Fibroblast of lung (primary cell): ENCODE data around the gene ARL10. TPM values are rescaled to one million over a fixed set of nuclear protein-coding genes. Genes with fewer than 3 reads are reported as not detected.

ENCODE experiments used
- DNase-seq, 2 donors: peaks; one replicate each; pipeline versions ENCODE4 v3.0.0 to v3.0.0-alpha.2; 2010; ENCODE audit warnings: low read depth in 2 of 2
- H2AFZ ChIP-seq: 2 replicates; pipeline ENCODE4 v1.5.1; 2012; ENCODE audit warnings: low read length, control low read depth, inconsistent platforms
- H3K27ac ChIP-seq: 2 replicates; pipeline ENCODE4 v1.5.1; 2011; ENCODE audit warnings: low read length, control low read depth; ENCODE audit not compliant: insufficient read depth
- H3K27me3 ChIP-seq: 2 replicates; pipeline ENCODE4 v1.5.1; 2011; ENCODE audit warnings: mild to moderate bottlenecking, low read length; ENCODE audit not compliant: control insufficient read depth, insufficient read depth
- H3K36me3 ChIP-seq: 2 replicates; pipeline ENCODE4 v1.5.1; 2011; ENCODE audit warnings: low read length; ENCODE audit not compliant: control insufficient read depth, insufficient read depth
- H3K4me1 ChIP-seq: 2 replicates; pipeline ENCODE4 v1.5.1; 2011; ENCODE audit warnings: low read length; ENCODE audit not compliant: control insufficient read depth, insufficient read depth; ENCODE audit errors: extremely low read depth
- H3K4me2 ChIP-seq: 2 replicates; pipeline ENCODE4 v1.5.1; 2011; ENCODE audit warnings: low read length, control low read depth; ENCODE audit not compliant: insufficient read depth; ENCODE audit errors: extremely low read depth
- H3K4me3 ChIP-seq, 4 experiments: fragments of 200-600 bp in 1 of 4; sonication (generic) in 1 of 4; replicated peaks in 1 of 4; 2 replicates each; pipeline ENCODE4 v1.5.1; 2011 to 2016; ENCODE audit warnings: low read length in 4 of 4, low read depth in 3 of 4, mild to moderate bottlenecking in 3 of 4, control low read depth in 2 of 4, inconsistent platforms in 1 of 4, mixed read lengths in 1 of 4; ENCODE audit not compliant: insufficient read depth in 1 of 4; ENCODE audit errors: control extremely low read depth in 1 of 4
- H3K79me2 ChIP-seq: 2 replicates; pipeline ENCODE4 v1.5.1; 2012; ENCODE audit warnings: mild to moderate bottlenecking, low read length, inconsistent platforms; ENCODE audit not compliant: control insufficient read depth, insufficient read depth
- H3K9ac ChIP-seq: 2 replicates; pipeline ENCODE4 v1.5.1; 2011; ENCODE audit warnings: mild to moderate bottlenecking, low read length, control low read depth; ENCODE audit not compliant: insufficient read depth
- H3K9me3 ChIP-seq: 2 replicates; pipeline ENCODE4 v1.5.1; 2012; ENCODE audit warnings: low read depth, low read length; ENCODE audit not compliant: control insufficient read depth, insufficient read depth
- H4K20me1 ChIP-seq: 2 replicates; pipeline ENCODE4 v1.5.1; 2011; ENCODE audit warnings: low read length; ENCODE audit not compliant: control insufficient read depth, insufficient read depth; ENCODE audit errors: extremely low read depth
- CTCF ChIP-seq, 2 donors: IDR thresholded peaks in 1 of 2; conservative IDR thresholded peaks in 1 of 2; 1 replicate in 1 of 2; 2 replicates in 1 of 2; pipeline ENCODE4 v1.5.1; 2011 to 2012; ENCODE audit warnings: low read length in 2 of 2, control low read depth in 1 of 2, inconsistent platforms in 1 of 2, low read depth in 1 of 2, mild to moderate bottlenecking in 1 of 2
- EZH2 ChIP-seq: IDR thresholded peaks from 2 replicates; pipeline ENCODE4 v1.5.1; 2012; ENCODE audit warnings: low read length, control low read depth, mild to moderate bottlenecking; ENCODE audit errors: missing control alignments
- polyA plus RNA-seq, 2 donors: library from polyadenylated mRNA; depleted of rRNA in 1 of 2; stranded (reverse) in 1 of 2; unstranded in 1 of 2; fragments of >200 nt; gene quantifications; 2 replicates each; pipeline ENCODE4 v1.2.1, GENCODE V29; 2011 to 2012; ENCODE audit warnings: missing spikeins in 1 of 2
- total RNA-seq: library from RNA; depleted of rRNA; stranded (reverse); fragments of >200 nt; gene quantifications from 2 replicates; pipeline ENCODE4 v1.2.1, GENCODE V29; 2014

The ARL10 gene
- total and polyA plus RNA-seq, 2 donors (not counting 1 experiment from before 2014, with no cell fraction given): 3.0 to 11.1 TPM

GRCh38 chr5:176337913-176338312 lies 27.4 kb upstream of the ARL10 start:
- Histone ChIP-seq H3K9ac (no peak overlapping the region), H3K9me3 (no peaks in the 10 kb centered on the region), H3K36me3 (no peaks in the 10 kb centered on the region), H3K27me3 (no peaks in the 10 kb centered on the region), H3K4me2 (no peak overlapping the region), H3K4me1 (no peaks in the 10 kb centered on the region), H4K20me1 (no peaks in the 10 kb centered on the region), H3K27ac (no peak overlapping the region), H2AFZ (no peak overlapping the region), H3K4me3 (no peak overlapping the region), H3K79me2 (no peaks in the 10 kb centered on the region)
- TF ChIP-seq EZH2 (no peak), CTCF (conservative IDR thresholded peaks at IDR 0.05 in 1 of 2, IDR thresholded peaks at IDR 0.05 in 1 of 2; ENCODE audit: low read depth in 1 of 2, low read length in 2 of 2) (no peak)
- peak in 1 of 2 donors; percentile 17 for DNase-seq

- no peak for DNase-seq
- TF ChIP-seq EZH2 (no peak), CTCF (conservative IDR thresholded peaks at IDR 0.05 in 1 of 2, IDR thresholded peaks at IDR 0.05 in 1 of 2; ENCODE audit: low read depth in 1 of 2, low read length in 2 of 2) (no peak)
- Histone ChIP-seq H3K27ac (no peak overlapping the region), H3K36me3 (no peaks in the 10 kb centered on the region), H3K4me2 (no peak overlapping the region), H3K27me3 (no peaks in the 10 kb centered on the region), H3K4me3 (no peak overlapping the region), H3K9ac (no peak overlapping the region), H4K20me1 (no peaks in the 10 kb centered on the region), H2AFZ (no peak overlapping the region), H3K79me2 (no peaks in the 10 kb centered on the region), H3K9me3 (no peaks in the 10 kb centered on the region), H3K4me1 (no peaks in the 10 kb centered on the region)
These were observed 26.0 kb upstream of the ARL10 start for GRCh38 chr5:176339304-176339703.

GRCh38 chr5:176341325-176342157 lies 23.7 kb upstream of the ARL10 start:
- Histone ChIP-seq H3K27ac (no peak overlapping the region), H3K9ac (no peak overlapping the region)
- DNase-seq: no peak

More at GRCh38 chr5:176341325-176342157, 23.7 kb upstream of the ARL10 start:
- Histone ChIP-seq H3K27me3 (no peaks in the 10 kb centered on the region), H3K79me2 (no peaks in the 10 kb centered on the region), H2AFZ (no peak overlapping the region), H3K4me3 (no peak overlapping the region), H3K4me2 (no peak overlapping the region), H3K36me3 (peaks cover 3% of the 10 kb centered on the region), H4K20me1 (no peaks in the 10 kb centered on the region), H3K9me3 (no peaks in the 10 kb centered on the region), H3K4me1 (no peaks in the 10 kb centered on the region)
- TF ChIP-seq CTCF (conservative IDR thresholded peaks at IDR 0.05 in 1 of 2, IDR thresholded peaks at IDR 0.05 in 1 of 2; ENCODE audit: low read depth in 1 of 2, low read length in 2 of 2): no peak
- TF ChIP-seq EZH2: no peak
